ENCODE data around the gene IGFBP5.

DNA sequence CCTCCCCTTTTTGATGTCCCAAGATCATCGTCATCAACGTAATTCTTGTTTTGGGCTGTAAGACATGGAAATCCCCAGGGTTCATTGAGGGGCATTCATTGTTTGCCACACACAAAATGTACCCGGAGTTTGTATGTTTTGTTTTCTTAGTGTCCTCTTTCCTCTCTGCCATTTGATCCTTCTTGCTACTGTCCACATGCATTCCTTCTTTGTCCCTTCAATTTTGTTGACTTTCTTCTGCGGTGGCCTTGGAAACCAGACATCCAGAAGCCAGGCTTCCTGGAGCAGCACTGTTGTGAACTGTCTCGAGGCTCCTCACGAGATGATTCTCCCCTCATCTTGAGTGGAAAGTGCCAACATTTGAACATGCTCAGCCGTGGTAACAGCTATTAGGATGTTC, 37.4 kb downstream of the IGFBP5 start:
- TF ChIP-seq CTCF (conservative IDR thresholded peaks at IDR 0.05; ENCODE audit: low read length), result no peak
- no peak for TF ChIP-seq EZH2phosphoT487 (IDR thresholded peaks at IDR 0.05; ENCODE audit: borderline replicate concordance, low read depth, low read length)
